MV-4-11 (cell line): ENCODE measurements around the gene SLC26A2.
"Not testable (repeated sequence)": the region's sequence is repeated elsewhere in the genome, so short reads cannot be mapped to it uniquely, and the experiment has no call there.

Experiments
- DNase-seq: peaks from one replicate; lab custom pipeline; 2025; lab: John Stamatoyannopoulos, UW

Gene SLC26A2

GRCh38 chr5:149937610-149938009, 22.9 kb upstream of the SLC26A2 start:
- no peak for DNase-seq

- peak; percentile 28 for DNase-seq
Measured at GRCh38 chr5:149938279-149938678, 22.3 kb upstream of the SLC26A2 start.

- DNase-seq: peak; percentile 53
Measured at GRCh38 chr5:149938791-149939358, 21.7 kb upstream of the SLC26A2 start.

DNA sequence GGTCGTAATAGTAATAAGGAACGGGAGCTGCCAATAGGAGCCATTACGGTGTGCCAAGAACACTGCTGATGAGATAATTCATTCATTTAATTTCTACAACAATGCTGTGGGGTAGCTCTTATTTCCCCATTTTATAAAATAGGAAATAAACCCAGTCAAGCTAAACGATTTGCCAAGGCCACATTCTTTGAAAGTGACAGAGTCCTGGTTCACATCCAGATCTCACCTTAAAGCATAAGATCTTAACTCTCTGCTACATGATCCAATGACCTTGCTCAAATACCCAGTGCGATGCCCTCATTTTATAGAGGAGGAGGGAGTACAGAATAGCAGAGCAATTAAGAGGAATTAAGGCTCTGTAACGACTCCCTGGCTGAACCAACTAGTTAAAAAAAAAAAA, 21.0 kb upstream of the SLC26A2 start:
- DNase-seq: peak; percentile 50

DNA sequence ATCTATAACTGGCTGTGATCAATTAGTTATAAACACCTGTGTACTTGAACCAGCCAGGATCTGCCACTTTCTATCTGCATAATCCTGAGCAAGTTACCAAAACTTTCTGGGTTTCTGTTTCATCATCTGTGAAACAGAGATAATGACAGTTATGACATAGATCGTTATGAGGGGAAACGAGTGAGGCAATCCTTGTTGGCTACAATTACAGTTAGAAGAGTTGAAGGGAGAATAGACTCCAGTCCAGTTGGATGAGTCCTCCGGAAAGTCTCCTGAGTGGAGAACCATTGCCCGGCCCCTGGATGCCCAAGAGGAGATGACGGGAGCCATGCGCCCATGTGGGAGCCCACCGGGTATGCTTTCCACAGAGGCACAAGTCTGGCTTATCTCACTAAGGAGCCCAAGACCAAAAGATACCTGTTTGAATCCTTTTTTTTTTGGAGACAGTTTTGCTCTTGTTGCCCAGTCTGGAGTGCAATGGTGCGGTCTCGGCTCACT, 20.4 kb upstream of the SLC26A2 start:
- DNase-seq: peak; percentile 94

DNA sequence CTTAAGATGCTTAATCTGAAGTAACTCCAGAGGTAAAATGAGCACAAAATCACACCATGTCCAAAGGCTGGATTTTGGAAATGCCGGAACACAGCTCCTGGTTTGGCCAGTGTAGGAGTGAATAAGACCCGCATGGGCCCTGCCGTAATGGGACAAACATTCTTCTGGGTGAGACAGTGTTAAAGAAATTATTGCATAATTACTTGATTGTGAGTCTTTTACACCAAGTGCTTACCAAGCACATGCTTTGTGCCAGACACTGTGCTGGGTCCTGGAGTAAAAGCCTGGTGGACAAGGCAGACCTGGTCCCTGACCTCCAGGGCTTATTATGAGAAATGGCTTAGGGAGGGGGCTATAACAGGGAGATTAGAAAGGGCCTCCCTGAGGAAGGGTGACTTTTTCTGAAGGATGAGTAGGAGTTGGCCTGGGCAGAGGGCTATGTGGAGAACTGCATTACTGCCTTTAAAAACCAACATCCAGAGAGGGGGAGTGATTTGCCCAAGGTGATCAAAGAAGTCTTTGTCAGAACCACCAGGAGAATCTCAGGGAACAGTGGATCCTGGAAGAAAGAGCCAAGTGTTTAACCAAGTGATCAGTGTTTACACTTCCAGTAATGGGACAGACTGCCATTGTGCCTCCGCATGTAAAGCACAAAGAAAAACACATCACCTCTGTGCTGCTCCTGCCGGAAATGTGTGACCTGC, 19.5 kb upstream of the SLC26A2 start:
- DNase-seq: peak; percentile 13

DNA sequence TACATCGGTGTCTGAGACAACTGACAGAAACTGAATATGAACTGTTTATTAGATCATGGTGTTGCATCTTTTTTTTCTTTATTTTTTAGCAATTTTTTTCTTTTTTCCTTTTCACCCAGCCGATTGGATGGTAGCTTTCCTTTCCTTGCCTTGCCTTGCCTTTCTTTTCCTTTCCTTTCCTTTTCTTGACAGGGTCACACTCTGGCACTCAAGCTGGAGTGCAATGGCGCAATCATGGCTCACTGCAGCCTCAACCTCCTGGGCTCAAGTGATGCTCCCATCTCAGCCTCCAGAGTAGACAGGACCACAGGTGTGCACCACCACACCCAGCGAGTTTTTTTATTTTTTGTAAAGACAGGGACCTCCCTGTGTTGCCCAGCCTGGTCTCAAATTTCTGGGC, 18.8 kb upstream of the SLC26A2 start:
- no peak for DNase-seq

- DNase-seq: no peak
Measured at GRCh38 chr5:149942199-149942598, 18.4 kb upstream of the SLC26A2 start.

DNA sequence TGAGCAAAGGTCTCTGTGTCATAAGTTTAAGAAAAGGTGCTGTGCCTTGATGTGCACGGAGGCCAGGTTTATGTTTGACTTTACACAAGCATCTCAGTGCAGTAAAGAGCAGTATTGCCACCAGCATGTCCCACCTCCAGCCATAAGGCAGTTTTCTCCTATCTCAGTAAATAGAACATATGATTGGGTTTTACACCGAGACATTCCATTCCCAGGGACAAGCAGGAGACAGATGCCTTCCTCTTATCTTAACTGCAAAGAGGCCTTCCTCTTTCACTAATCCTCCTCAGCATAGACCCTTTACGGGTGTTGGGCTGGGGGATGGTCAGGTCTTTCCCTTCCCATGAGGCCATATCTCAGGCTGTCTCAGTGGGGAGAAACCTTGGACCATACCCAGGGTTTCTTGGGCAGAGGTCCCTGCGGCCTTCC, 17.8 kb upstream of the SLC26A2 start:
- peak; percentile 7 for DNase-seq

DNA sequence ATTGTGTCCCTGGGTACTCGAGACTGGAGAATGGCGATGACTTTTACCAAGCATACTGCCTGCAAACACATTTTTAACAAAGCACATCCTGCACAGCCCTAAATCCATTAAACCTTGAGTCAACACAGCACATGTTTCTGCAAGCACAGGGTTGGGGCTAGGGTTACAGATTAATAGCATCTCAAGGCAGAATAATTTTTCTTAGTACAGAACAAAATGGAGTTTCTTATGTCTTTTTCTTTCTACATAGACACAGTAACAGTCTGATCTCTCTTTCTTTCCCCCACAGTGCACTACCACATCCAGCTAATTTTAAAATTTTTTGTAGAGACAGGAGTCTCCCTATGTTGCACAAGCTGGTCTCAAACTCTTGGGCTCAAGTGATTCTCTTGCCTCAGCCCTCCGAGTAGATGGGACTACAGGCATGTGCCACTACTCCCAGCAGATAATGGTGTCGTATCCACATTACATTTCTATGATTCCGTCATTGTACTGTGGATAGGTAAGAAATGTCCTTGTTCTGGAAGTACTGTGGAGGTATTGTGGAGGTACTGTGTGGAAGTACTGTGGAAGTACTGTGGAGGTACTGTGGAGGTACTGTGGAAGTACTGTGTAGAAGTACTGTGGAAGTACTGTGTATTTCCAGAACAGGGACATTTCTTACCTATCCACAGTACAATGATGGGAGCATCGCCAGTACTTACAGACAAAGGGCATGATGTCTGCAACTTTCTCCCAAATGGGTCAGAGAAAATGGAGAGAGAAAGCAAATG, 17.2 kb upstream of the SLC26A2 start:
- not testable (repeated sequence) for DNase-seq

GRCh38 chr5:149944666-149945065, 15.9 kb upstream of the SLC26A2 start, which contains the start of gene PDE6A:
PDE6A (minus strand) TSS chr5:149944793; CDS start chr5:149944673, 120 bp downstream.
- DNase-seq: no peak

- DNase-seq: no peak
Measured at GRCh38 chr5:149946118-149946517, 14.4 kb upstream of the SLC26A2 start.

- no peak for DNase-seq
Measured at GRCh38 chr5:149948993-149949392, 11.6 kb upstream of the SLC26A2 start.

- no peak for DNase-seq
Measured at GRCh38 chr5:149951138-149951749, 9.3 kb upstream of the SLC26A2 start.

DNA sequence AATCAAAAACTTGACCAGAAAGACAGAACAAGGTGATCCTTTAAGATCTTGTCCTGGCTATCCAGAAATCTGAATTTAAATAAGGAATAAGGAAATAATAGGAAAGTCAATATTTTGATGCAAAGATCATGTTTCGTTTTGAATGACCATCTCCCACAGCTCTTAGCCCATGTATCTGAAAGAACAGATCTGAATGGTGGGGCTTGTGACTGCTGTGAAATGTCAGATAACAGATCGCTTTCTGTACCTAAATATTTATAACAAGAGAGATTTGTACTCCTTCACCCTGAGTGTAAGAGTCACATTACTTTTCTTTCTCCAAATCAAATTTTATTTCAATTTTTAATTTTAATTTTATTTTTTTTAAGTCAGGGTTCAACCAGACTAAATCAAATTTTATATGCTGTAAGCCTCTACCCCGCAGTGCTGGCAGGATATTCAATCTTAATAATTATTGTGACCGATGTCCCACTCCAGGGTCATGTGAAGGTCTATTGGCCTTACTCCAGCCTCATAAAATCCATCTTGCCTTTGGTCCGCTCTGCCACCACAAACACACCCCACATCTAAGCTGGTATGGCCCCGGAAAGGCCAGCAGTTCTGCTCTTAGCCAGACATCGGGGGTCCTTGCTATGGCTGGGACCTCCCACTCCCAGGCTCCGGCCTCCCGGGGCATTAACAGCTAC, 7.0 kb upstream of the SLC26A2 start:
- DNase-seq: no peak

DNA sequence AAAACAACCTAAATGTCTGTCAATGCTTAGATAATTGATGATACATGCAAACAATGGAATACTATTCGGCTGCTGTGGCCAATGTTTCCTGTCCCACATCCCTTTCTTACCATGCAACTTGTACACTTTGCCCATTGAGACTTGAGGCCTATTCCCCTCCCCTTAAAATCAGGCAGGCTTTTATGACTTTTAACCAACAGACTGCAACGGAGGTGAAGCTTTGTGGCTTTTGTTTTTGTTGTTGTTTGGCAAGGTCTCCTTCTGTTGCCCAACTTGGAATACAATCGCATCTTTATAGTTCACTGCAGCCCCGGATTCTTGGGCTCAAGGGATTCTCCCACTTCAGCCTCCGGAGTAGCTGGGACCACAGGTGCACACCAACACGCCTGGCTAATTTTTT, 5.8 kb upstream of the SLC26A2 start:
- no peak for DNase-seq

GRCh38 chr5:149956685-149957084, 3.9 kb upstream of the SLC26A2 start:
- DNase-seq: no peak

DNA sequence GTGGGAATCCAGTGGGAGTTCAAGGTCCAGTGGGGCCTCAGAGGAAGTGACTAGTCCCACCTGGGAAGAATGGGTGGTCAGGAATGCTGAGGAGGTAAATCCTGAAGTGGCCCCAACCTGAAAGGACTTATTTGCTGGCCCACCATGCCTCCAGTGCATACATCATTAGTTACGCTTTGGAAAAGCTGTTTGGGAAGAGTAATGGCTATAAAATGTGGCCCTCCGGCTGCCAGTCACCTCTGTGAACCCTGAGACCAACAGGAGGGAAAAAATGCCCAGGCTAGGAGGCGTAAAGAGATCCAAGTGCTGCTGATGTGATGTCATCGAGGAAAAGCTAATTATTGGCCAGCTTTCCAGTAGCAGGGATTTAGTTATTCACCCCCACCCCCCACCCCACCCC, 2.7 kb upstream of the SLC26A2 start:
- no peak for DNase-seq

DNA sequence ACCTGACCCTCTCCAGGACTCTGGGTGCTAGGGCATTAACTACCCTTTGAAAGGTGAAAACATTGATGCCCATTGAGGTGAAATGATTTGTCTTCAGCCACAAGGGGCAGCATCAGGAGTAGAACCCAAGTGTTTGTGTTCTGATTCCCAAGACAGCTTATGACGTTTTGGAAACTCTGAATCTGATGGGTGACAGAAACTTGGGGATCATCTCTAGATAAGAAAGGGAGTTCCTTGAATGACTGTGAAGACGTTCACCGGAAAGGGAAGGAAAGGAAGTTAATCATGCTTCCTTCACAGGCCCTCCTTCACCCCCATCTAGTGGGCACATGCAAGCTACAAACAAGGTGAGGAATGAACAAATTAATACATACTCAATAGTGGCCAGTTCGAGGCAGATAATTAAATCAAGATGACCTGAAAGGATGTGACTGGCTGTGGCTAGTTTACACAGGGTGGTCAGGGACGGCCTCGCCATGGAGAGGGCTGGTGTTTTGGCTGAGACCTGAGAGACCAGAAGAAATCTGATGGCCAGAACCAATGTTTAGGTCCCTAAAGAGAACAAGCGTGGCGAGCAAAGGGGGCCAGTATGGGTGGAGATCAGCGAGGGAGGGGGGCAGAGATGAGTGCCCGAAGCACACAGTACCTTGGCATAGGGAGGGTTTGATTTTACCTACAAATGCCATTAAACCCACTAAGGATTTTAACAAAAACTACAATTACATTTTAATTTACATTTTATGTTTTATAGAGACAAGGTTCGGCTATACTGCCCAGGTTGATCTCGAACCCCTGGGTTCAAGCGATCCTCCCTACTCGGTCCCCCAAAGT, 937 bp upstream of the SLC26A2 start:
- DNase-seq: peak; percentile 69

DNA sequence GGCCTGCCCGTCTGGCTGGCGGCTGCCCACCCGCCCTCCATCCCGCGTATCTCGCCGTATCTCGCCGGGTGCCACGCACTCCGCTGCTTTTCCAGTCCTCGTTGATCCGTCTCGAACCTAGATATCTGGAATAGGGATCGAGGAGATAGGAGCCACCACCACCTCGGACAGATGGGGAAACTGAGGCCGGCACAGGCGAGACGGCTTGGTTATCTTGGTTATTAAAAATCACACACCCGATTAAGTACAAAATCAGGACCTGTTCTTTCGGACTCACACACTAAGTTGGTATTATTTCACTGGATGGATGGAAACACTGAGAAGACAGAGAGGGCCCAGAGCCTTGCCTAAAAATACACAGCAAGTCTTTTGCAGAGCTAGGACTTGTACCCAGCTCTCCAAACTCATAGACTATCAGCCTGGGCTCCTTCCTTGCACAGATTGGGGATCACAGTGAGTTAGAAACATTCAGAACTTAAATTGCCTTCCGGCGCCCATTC, 678 bp downstream of the SLC26A2 start:
- DNase-seq: no peak

DNA sequence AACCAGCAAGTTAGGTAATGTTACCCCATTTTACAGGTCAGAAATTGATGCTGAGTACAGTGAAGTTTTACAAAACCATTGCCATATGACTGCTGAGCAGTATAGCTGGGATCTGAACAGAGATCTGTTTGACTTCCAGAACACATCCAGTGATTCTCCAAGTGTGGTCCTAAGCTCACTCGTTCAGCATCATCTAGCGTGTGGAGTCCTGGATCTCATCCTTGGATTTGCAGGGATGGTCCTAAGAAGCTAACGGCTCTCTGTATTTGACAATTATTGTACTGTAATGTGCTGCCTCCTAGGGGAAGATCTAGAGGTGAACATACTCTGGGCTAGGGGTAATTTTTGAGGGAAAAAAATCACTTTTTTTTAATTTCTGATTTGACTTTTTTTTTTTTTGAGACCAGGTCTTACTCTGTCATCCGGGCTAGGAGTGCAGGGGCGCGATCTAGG, 1.4 kb downstream of the SLC26A2 start:
- DNase-seq: peak; percentile 31
